ENCODE results near the gene CFAP74.

Gene CFAP74

GRCh38 chr1:1967879-1968278 lies 35.7 kb downstream of the CFAP74 start:
- DNase-seq (ENCODE audit: low read depth) = no peak

DNA sequence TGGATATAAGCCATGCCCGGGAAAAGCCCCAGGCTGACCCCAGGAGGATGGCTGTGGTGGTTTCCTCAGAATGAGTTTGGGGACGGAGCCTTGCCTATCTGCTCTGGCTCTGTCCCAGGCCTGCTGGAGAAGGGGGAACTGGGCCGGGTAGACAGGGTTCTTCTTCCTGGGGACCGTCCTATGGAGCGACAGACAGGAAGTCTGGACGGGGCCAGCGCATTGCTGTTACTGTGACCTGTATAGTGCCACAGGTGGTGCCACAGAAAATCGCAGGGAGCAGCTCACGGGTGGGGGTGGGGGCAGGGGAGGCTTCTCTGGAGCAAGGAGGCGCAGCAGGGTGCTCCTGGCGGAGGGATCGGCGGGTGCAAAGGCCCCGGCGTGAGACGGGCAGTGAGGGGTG lies 36.4 kb downstream of the CFAP74 start:
- no peak for DNase-seq (ENCODE audit: low read depth)

GRCh38 chr1:1966071-1966740 lies 37.4 kb downstream of the CFAP74 start:
- no peak for DNase-seq (ENCODE audit: low read depth)

DNA sequence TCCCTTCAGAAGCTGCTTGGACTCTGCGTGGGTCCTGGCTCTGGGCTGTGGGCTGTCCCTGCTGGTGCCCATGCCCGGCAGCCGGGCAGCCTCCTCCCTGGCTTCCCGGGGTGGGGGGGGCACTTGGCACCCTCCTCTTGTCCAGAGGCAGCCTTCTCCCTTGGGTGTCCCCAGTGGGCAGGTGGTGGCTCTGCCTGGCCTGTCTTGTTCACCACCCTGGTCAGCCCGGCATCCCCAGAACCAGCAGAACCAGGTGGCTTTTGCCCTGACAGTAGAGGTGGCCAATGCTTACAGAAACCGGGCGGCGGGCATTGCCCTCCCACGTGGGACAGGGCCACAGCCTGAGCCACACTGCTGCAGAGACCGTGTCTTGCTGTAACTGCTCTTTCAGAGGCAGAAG lies 38.0 kb downstream of the CFAP74 start:
- no peak for DNase-seq (ENCODE audit: low read depth)

DNA sequence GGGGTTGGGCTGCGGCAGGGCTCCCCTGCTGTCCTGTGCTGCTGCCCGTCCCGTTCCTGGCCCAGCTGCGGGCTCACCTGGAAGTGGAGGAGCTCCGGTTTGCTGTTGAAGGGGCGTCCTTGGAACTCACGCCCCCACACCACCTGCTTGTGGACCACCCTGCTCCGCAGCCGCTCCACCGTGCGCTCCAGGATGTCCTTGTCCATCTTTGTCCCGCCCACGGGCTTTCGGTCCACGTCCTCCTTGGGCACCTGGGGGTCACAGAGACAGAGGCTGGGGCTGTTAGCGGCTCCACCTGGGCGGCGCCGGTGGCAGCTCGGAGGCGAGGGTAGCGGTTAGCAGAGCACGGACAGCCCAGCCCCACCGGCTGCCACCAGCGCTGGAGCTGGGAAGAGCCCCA lies 38.8 kb downstream of the CFAP74 start:
- DNase-seq (ENCODE audit: low read depth) = no peak

- DNase-seq (ENCODE audit: low read depth) = no peak
These were observed 40.0 kb downstream of the CFAP74 start for GRCh38 chr1:1963570-1963969.

DNA sequence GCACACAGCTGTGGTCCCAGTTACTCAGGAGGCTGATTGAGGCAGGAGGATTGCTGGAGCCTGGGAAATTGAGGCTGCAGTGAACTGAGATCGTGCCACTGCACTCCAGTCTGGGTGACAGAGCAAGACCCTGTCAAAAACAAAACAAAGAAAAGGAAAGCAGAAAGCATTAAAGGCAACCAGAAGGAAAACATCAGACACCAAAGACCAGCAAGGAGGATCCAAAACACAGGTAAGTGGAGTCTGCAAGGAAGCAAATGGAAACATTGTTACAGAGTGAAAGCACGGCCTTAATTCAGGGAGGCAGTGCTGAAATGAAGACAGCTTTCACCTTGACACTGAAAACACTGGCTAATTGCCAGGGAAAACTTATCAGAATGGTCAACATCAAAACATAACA lies 40.8 kb downstream of the CFAP74 start:
- DNase-seq (ENCODE audit: low read depth) = no peak

GRCh38 chr1:1960480-1961196 lies 42.9 kb downstream of the CFAP74 start:
- DNase-seq (ENCODE audit: low read depth) = no peak

- peak; percentile 34 for DNase-seq (ENCODE audit: low read depth)
These were observed 43.6 kb downstream of the CFAP74 start for GRCh38 chr1:1959840-1960479.

DNA sequence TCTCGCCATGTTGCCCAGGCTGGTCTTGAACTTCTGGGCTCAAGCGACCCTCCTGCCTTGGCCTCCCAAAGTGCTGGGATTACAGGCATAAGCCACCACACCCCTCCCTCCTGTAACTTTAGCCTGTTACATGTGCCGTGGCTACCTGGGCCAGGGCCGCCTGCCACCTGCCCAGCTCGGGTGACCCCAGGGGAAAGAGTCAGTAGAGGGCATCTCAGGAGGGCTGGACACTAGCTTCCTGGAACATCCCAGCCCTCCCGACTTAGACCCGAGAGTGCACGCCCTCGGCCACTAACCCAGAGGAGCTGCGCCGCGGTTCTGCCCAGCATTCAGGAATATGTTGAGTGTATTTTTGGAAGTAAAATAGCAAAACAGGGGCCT lies 44.1 kb downstream of the CFAP74 start:
- no peak for DNase-seq (ENCODE audit: low read depth)

DNA sequence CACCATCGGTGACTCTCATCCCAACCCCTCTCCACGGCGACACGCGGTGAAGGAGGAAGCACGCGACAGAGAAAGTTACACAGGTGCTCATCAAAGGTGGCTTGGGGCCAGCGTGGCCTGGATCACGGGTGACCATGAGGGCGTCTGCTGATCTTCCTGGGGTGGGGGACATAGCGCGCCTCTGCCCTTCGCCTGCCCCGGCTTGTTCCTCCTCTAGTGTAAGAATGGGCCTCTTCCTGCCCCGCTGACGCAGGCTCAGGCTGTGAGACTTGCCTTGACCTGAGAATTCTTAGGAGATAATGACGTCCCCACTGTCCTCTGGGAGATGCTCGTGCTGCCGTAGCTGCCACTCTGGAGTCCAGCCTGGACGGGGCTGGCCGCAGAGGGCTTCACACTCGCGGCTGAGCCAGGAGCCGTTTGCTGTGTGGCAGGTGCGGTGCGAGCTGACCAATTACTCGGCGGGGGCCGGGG lies 45.5 kb downstream of the CFAP74 start:
- DNase-seq (ENCODE audit: low read depth) = no peak

- DNase-seq (ENCODE audit: low read depth) = no peak
These were observed 46.0 kb downstream of the CFAP74 start for GRCh38 chr1:1957533-1957961.

DNA sequence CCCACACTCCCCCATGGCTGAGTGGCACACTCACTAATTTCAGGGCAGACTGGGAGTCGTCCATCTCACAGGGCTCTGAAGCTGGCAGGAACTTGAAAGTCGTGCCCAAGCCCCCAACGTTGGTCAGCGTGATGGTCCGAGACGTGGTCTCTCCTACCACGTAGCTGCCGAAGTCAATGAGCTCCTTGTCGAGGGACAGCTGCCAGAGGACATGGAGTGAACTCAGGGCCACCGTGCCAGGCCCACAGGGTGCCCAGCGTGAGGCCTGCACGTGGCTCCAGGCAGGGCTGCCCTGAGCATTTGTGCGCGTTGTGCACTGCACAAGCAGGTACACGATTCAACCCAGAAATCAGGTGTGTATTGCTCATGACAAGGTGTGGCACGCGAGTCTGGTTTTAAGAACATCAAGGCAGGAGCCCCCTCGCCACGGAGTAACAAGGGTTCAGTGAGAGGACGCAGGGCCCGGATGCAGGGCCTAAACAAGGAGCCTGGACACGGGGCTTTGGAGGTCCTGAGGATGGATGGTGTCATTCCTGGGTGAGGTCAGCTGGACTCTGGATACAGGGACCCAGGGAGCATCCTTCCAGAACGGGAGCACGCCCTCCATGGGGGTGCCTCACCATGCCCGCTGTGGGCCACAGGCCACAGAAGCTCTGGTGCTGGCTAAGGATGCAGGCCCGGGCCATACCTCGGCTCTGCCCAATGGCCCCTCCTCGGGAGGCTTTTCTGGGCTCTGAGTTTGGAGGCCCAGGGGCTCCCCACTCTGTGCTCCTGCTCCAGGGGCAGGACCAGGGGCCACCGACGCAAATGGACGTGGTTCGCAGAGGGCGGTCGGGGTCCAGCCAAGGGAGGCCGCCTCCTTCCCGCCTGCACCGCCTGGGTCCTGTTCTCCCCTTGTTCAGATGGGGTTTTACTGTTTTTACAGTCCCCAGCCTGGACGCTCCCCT lies 46.7 kb downstream of the CFAP74 start:
- DNase-seq (ENCODE audit: low read depth) = no peak

- no peak for DNase-seq (ENCODE audit: low read depth)
These were observed 47.5 kb downstream of the CFAP74 start for GRCh38 chr1:1956101-1956500.

DNA sequence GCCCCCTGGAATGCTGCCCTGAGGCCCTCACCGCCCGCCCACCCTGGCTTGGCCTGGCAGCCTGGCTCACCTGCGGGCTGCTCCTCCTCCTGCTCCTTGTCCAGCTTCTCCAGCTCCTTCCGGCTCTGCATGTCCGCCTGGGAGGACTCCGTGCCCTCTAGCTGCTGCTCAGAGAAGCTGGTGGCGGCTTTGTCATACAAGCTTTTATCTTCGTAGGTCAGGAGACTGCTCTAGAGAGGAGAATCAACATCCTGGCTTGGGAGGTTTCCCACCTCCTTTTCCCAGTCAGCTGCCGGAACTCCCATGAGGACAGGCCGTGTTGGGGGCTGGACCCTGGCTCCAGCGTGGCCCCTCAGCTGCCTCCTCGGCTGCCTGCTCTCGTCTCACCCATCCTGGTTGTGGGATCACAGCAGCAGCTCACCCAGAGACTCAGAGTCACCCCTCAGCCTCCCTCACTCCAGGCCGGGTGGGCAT lies 47.9 kb downstream of the CFAP74 start:
- no peak for DNase-seq (ENCODE audit: low read depth)

DNA sequence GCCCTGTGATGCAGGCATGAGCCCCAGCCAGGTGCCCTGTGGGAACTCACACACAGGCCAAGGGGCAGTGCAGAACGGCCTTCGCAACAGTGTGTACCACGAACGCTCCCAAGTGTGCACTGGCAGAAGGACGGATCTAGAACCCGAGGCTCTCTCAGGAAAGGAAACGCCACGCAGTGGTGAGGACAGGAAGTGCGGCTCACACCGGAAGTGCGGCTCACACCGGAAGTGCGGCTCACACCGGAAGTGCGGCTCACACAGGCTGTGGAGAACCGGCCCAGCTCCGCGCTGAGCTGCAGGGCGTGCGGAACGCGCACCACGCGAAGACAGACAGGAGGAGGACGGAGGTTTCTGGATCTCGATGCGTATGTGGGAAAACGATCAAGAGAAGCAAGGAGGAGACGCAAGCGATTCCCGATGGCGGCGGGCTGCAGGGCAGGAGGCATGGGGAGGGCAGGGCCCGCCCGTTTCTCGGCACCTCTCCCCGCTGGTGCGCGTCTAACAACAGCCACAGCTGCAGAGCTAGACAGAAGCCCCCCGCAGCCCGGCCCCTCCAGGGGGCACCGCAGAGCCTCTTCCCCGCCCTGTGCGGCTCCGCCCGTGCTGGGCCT lies 48.6 kb downstream of the CFAP74 start:
- DNase-seq (ENCODE audit: low read depth) = no peak

DNA sequence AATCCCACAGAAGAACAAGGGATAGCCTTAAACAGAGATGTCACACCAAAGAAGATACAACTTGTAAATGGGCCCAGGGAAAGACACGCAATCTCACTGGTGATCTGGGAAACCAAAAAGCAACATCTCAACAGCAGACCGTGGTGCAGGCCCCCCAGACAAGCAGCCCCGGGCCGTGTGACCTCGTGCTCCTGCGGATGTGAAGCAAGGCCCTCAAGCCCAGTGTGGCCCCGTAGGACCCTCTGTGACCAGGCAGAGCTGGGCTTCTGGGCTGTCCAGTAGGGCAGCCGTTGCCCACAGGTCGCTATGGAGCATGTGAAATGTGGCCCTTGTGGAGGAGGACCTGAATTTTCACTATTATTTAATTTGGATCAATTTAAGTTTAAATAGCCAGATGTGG lies 49.6 kb downstream of the CFAP74 start:
- no peak for DNase-seq (ENCODE audit: low read depth)

GRCh38 chr1:1950940-1951339 lies 52.6 kb downstream of the CFAP74 start:
- DNase-seq (ENCODE audit: low read depth) = no peak

DNA sequence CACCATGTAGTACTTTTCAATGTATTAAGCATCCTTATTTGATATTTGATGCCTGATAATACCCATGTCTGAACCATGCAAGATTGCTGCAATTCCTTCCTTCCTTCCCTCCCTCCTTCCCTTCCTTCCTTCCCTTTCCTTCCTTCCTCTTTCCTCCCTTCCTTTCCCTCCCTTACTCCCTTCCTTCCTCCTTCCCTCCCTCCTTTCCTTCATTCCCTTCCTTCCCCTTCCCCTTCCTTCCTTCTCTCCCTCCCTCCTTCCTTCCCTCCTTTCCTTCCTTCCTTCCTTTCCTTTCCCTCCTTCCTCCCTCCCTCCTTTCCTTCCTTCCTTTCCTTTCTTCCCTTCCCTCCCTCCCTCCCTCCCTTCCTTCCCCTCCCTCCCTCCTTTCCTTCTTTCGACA lies 54.8 kb downstream of the CFAP74 start:
- no peak for DNase-seq (ENCODE audit: low read depth)

GRCh38 chr1:1947493-1947892 lies 56.1 kb downstream of the CFAP74 start:
- DNase-seq (ENCODE audit: low read depth) = no peak

GRCh38 chr1:1946540-1946939 lies 57.0 kb downstream of the CFAP74 start:
- DNase-seq (ENCODE audit: low read depth) = no peak
